GM19239 (cell line): ENCODE measurements around the gene ACSL1.

Experiments used
- DNase-seq: peaks from one replicate; pipeline ENCODE4 v3.0.0; 2011; ENCODE audit warnings: low spot score; ENCODE audit not compliant: insufficient read length
- FAIRE-seq: peaks from 2 replicates; lab custom pipeline; 2011; peaks lifted over from hg19 to GRCh38; lab: Jason Lieb, UNC

The ACSL1 gene

DNA sequence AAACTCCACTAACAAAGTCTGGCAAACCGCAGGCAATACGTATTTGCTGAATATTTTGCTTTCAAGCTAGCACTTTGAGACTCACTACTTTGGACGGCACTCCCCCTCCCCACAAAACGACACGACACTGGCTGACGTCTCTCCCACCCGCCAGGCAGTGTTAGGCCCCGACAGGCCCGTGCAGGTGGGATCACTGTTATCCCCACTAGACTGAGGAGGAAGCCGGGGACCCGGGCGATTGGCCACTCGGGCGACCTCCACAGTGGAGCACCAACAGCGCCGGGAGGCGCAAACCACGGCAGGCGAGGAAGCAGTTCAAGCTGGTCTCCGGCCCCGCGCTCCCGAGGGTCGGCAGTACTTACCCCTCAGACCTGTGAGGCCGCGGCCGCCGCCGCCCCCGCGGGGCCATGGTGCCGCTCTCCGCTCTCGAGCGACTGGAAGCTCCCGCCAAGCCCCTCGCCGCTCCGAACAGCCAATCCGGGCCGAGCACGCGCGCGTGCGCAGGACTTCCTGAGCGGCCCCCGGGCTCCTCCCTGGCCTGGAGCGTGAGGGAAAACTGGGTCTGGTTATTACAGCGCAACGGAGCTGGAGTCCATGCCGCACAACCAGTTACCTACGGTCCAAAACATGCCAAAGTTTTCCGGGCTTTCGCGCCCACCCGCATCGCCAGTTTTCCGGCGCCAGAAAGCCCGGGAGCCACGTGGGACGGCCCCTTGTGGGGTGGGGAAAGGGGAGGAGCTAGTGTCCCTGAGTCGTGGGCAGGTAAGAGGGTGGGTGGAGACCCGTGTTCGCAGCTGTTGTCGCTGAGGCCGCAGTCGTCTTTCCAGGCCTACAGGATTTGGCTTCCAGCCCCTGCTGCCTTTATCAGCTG, 91.9 kb downstream of the ACSL1 start, which contains the start of gene CENPU:
Gene CENPU, minus strand, starts transcription at position 443 of the 871 bp plus-strand sequence. Its CDS starts 34 bp downstream, at position 409.
- DNase-seq = peak; percentile 96
- peak; percentile 99 for FAIRE-seq

DNA sequence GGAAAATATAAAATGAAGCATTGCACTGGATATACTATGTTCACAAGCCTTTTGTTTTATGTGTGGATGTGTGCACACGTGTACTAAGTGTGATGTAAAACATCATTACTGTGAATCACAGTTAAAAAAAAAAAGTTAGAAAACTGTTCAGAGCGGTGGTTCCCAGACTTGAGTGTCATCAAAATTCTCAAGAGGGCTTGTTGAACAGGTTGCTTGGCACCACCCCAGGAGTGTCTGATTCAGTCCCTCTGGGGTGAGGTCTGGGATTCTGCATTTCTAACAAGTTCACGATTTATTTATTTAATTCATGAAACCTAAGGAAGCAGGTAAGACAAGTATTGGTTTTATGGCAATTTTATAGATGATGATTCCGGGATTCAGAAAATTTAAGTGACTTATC, 93.6 kb downstream of the ACSL1 start:
- FAIRE-seq (no peak), DNase-seq (no peak)

DNA sequence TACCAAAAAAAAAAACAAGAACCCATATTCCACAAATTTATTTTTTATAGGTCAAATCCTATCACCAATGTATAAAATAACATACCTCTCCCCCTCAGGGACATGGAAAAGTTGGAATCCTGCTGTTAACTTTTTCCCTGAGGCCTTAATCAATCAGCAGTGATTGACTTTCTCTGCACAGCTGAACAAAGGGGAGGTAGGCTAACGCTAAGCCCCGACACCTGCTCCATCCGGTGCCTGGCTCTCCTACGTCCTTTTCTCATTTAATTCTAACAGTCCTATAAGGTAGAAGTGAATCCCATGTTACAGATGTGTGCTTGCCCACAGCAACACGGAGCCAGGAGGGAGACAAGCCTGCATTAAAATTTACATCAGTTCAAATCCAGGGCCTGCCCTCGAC, 94.7 kb downstream of the ACSL1 start:
- FAIRE-seq = no peak
- DNase-seq = no peak

DNA sequence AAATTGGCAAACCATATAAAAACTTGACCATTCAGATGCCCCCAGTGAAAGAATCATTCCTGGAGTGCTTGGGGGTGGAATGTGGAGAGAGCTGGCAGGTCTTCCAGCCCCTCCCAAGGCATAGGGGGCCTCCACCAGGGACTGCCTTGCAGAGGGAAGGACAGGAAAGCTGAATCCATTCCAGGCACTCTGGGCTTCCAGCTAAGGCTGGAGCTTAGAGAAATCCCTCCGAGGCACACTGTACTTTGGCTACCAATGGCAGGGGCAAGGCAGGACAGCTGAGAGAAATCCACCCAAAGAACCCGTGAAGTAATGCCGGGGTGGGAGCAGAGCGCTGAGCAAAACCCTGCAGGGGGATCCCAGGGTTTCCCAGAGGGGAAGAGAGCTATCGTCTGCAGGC, 95.8 kb downstream of the ACSL1 start:
- FAIRE-seq (no peak), DNase-seq (no peak)

DNA sequence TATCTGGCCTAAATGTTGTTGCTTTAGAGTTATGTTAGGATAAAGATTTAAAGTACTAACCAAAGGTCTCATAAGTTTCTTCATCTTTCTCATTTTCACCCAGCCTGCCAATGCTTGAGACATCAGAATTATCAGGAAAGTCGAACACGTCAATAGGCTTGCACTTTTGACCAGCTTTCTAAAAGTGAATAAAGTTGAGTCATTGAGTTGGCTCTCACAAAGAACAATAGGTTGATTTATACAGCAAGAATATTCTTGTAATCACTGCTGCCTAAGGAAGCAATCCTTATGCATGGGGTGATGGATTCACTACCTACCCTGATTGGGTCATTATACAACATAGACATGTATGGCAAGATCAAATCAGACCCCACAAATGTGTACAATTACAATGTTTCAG, 96.9 kb downstream of the ACSL1 start:
- DNase-seq (no peak), FAIRE-seq (no peak)

DNA sequence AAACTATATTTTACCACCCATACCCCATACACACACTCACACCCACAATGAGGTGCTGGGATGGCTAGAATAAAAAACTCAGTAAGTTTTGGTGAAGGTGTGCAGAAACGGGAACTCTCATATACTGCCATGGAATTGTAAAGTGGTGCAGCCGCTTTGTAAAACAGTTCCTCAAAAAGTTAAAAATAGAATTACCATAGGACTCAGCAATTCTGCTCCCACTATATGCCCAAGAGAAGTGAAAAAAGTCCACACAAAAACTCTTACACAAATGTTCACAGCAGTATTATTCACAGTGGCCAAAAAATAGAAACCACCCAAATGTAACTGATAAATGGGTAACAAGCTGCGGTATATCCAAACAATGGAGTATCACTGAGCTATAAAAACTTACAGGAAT, 98.3 kb downstream of the ACSL1 start:
- DNase-seq (no peak), FAIRE-seq (no peak)

DNA sequence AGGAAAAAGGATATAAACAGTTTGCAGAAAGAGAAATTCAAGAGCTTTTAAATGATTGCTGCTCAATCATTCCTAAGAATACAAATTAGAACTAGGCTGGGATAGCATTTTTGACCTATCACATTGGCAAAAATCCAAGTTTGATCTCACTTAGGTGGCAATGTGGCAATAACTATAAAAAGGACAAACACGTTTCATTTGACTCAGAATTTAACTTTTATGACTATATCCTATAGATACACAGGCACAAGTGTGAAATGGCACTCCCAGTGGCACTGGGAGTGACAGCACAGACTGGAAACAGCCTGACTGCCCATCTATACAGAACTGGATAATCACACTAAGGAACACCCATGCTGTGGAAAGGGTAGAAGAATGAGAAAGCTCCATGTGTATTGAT, 103.0 kb downstream of the ACSL1 start:
- no peak for FAIRE-seq
- DNase-seq = no peak

DNA sequence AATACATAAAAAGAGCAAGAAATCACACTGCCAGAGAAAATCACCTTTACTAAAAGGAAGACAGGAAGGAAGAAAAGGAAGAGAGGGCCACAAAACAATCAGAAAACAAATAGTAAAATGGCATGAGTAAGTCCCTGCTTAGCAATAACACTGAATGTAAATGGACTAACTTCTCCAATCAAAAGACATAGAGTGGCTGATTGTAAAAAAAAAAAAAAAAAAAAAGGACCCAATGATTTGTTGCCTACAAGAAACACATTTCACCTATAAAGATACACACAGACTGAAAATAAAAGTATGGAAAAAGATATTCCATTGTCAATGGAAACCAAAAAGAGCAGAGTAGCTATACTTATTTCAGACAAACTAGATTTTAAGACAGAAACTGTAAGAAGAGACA, 104.5 kb downstream of the ACSL1 start:
- no peak for DNase-seq
- FAIRE-seq = no peak

DNA sequence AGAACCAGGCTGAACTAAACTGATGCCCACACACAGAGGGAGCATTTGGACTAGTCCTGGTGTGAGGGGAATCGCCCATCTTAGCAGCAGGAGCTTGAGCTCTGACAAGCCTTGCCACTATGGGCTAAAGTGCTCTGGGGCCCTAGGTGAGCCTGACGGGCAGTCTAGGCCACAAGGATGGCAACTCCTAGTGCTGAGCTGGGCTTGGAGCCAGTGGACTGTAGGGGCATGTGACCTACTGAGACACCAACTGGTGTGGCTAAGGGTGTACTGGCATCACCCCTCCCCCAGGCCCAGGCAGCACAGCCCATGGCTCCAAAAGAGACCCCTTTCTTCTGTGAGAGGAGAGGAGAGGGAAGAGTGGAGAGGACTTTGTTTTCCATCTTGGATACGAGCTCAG, 106.4 kb downstream of the ACSL1 start:
- FAIRE-seq (no peak), DNase-seq (no peak)

DNA sequence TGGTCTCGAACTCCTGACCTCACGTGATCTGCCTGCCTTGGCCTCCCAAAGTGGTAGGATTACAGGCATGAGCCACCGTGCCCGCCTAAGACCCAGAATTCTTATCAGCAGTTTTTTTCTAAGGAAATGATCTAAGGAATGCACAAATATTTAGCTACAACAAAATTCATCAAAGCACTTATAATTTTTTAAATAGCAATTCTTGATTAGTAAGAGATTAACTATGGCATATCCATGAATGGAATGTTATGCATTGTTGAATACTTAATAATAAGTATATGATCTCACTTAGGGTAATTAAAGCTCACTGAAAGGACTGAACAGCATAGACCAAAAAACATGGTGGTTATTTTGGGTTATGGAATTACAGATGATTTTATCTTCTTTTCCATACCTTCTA, 110.2 kb downstream of the ACSL1 start:
- DNase-seq = no peak

DNA sequence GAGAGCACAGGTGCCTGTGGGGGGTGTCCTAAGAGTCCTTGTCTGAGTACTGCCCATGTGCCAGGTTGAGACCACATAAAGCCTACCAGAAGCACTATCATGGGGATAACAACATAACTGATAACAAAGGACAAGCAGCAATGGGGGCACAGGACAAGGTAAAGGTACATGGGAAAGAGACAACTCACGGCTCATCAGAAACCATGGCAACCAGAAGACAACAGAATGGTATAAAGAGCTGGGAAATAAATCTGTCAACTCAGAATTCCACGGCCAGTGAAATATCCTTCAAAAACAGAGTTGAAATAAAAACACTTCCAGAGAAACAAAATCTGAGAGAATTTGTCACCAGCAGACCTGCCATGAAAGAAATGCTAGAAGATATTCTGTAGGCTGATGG, 111.9 kb downstream of the ACSL1 start:
- FAIRE-seq (no peak), DNase-seq (no peak)

More for the DNA sequence above, 110.2 kb downstream of the ACSL1 start:
- no peak for FAIRE-seq

DNA sequence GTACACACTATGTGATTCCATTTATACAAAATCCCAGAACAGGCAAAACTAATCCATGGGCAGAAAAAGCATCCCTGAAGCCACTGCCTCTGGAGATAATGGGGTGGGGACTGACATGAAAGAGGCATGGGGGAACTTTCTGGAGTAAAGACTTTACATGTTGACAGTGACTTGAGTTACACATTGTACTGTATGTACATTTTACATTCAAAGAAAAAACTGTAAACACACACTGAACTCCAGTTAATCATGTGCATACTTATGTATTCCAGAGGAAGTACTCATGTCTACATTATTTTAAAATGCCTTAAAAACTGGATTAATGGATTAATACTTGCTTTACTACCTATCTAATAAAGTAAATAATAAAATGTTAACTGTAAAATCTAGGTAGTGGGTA, 113.4 kb downstream of the ACSL1 start:
- FAIRE-seq = no peak
- DNase-seq = no peak

DNA sequence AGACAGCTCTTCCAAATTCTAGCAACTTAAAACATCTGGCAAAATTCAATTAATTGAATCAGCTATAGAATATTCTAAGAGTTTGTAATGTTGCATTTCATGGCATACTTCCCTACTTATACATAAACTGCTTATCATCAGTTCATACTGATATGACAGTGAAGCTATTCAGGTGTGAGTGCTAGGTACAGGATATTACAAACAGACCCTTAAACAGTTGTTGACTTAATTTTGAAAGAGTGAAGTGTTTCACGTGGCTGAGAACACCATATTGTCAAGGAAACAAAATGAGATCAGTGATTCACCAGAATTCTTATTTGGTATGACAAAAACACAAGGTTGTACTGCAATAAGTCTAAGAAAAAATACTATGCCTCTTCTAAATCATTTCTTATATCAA, 119.3 kb downstream of the ACSL1 start:
- no peak for DNase-seq
- FAIRE-seq = no peak

DNA sequence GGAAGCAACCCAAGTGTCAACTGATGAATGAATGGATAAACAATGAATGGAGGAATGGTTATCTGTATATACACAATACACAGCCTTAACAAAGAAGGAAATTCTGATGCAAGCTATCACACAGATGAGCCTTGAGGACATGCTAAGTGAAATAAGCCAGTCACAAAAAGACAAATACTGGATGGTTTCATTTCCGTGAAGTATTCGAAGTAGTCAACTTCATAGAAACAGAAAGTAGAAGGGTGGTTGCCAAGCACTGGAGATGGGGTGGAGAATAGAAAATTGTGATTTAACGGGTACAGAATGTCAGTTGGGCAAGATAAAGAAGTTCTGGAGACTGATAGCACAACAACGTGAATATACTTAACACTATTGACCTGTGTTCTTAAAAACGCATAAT, 120.1 kb downstream of the ACSL1 start:
- FAIRE-seq = no peak
- DNase-seq = no peak
